Thoracic aorta (tissue), 2 donors: ENCODE measurements around the gene HNRNPA3. TPM values are rescaled to one million over a fixed set of nuclear protein-coding genes. Genes with fewer than 3 reads are reported as not detected.

Source experiments
- ATAC-seq: fragments of 150-250 bp; one replicate; pipeline ENCODE4 v1.8.0; 2017; ENCODE audit warnings: low read depth; ENCODE audit not compliant: insufficient number of reproducible peaks, low FRiP score
- DNase-seq: peaks from one replicate; pipeline ENCODE4 v3.0.0-alpha.2; 2020; ENCODE audit warnings: low spot score
- H3K27ac ChIP-seq, 2 donors: fragments of 200-600 bp; sonication (generic); 1 replicate in 1 of 2; 2 replicates in 1 of 2; pipeline ENCODE4 v1.5.1; 2016; ENCODE audit warnings: mild to moderate bottlenecking in 2 of 2, moderate library complexity in 2 of 2
- H3K27me3 ChIP-seq: fragments of 200-600 bp; sonication (generic); replicated peaks from 2 replicates; pipeline ENCODE4 v1.6.0; 2016; ENCODE audit warnings: mild to moderate bottlenecking; ENCODE audit not compliant: insufficient read depth
- H3K36me3 ChIP-seq: fragments of 200-600 bp; sonication (generic); one replicate; pipeline ENCODE4 v1.5.1; 2016
- H3K4me1 ChIP-seq, 2 donors: fragments of 200-600 bp; sonication (generic); 1 replicate in 1 of 2; 2 replicates in 1 of 2; pipeline versions ENCODE4 v1.5.1 to v1.6.0; 2016; ENCODE audit warnings: low read depth in 2 of 2, mild to moderate bottlenecking in 1 of 2; ENCODE audit not compliant: control insufficient read depth in 1 of 2
- H3K4me3 ChIP-seq: fragments of 200-600 bp; sonication (generic); 2 replicates; pipeline ENCODE4 v1.5.1; 2016; ENCODE audit warnings: mild to moderate bottlenecking
- H3K9me3 ChIP-seq: fragments of 200-600 bp; sonication (generic); 2 replicates; pipeline ENCODE4 v1.5.1; 2016
- total RNA-seq, 2 donors: library from RNA; depleted of rRNA; stranded (reverse); fragments of >200 nt; gene quantifications; one replicate each; pipeline versions ENCODE4 v1.1.0 to v1.2.3, GENCODE V29; 2016
- TF ChIP-seq, protein P1 (sequence below): fragments of 200-600 bp; sonication (generic); IDR thresholded peaks from one replicate; pipeline ENCODE4 v1.5.1; 2019; ENCODE audit warnings: antibody characterized with exemption

HNRNPA3 gene
- total RNA-seq, result 10 to 100 TPM; 60.1 to 98.4 TPM

DNA sequence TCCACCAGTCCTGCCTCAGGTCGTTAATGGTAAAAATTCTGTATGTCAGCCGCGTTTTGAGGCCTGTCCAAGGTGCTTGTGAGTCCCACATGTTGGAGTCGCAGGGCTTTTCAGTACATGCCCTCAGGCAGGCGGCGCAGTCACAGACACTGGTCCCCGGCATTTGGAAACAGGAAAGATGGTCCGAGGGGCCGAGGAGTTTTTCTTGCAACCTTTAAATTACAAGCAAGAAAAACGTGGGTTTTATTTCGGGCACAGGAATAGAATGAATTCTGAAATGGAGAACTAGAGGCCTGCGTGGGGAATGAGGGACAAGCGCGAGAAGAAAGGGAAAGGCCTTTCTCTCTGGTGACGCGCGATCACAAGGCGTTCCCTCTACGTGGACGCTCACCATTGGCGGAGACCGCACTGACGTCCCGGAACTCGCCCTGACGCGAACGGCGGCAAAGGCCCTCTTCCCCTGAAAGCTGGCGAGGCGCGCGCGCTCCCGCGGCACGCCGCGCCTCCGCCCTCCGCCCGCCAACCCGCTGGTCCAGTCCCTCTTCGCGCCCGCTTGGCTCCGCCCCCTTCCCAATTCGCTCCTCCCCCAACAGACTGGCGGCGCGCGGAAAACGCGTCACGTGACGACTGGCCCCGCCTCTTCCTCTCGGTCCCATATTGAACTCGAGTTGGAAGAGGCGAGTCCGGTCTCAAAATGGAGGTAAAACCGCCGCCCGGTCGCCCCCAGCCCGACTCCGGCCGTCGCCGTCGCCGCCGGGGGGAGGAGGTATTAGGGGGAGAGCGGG is at the start of gene HNRNPA3:
HNRNPA3 (plus strand) TSS at position 689 of the 785 bp plus-strand sequence; CDS start at position 695, 6 bp downstream.
- H3K27ac ChIP-seq, result peak within 1 kb of the TSS; percentile 100
- no peaks in the 10 kb centered on the region for H3K27me3 ChIP-seq
- DNase-seq (peak; percentile 92), ATAC-seq (peak; percentile 96)
- H3K4me1 ChIP-seq, result peaks cover 24 to 48% of the 10 kb centered on the region in 2 donors
- H3K36me3 ChIP-seq, result peaks cover 12% of the 10 kb centered on the region
- TF ChIP-seq, protein P1, sequence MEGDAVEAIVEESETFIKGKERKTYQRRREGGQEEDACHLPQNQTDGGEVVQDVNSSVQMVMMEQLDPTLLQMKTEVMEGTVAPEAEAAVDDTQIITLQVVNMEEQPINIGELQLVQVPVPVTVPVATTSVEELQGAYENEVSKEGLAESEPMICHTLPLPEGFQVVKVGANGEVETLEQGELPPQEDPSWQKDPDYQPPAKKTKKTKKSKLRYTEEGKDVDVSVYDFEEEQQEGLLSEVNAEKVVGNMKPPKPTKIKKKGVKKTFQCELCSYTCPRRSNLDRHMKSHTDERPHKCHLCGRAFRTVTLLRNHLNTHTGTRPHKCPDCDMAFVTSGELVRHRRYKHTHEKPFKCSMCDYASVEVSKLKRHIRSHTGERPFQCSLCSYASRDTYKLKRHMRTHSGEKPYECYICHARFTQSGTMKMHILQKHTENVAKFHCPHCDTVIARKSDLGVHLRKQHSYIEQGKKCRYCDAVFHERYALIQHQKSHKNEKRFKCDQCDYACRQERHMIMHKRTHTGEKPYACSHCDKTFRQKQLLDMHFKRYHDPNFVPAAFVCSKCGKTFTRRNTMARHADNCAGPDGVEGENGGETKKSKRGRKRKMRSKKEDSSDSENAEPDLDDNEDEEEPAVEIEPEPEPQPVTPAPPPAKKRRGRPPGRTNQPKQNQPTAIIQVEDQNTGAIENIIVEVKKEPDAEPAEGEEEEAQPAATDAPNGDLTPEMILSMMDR, result no peak
- H3K4me3 ChIP-seq, result peak within 1 kb of the TSS; percentile 97
- H3K9me3 ChIP-seq, result no peaks in the 10 kb centered on the region

DNA sequence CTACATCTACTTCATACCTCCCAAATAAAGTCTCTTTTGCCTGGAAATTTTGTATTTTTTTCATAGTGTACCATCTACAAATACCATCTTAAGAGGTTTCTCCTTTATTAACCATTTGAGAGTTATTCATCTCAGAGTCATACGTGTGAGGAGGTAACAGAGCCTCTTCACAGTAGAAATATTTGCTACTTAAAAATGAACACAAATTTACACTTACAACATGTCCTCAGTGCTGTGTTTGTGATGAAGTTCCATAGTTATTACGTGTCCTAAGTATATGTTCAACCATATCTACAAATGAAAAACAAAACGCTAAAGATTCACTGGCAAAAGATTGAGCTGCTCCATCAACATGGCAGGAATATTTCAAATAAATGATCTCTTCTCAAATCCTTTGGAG is 48.5 kb upstream of the HNRNPA3 start:
- peak overlapping the region; percentile 69 for H3K4me3 ChIP-seq
- no peaks in the 10 kb centered on the region for H3K36me3 ChIP-seq
- TF ChIP-seq, protein P1, result no peak

DNA sequence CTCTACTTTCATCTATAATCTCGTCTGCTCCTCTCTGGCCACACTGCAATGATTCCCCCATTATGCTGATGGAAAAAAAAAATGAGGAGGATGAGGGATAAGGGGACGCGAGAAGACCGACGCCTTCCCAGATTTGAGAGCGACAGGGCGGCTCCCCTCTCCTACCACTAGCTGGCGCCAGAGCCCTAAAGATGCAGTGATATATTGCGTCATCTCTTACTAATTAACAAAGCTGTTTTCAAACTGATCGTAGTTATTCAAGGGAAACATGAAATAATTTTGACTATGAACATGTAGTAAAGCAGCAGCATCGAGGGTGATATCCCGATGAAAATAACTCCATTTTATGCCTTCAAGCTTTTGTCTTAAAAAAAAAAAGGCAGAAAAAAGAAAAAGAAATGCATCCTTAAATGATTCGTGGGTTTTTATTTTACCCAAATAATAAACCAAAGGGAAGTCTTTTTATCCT is 48.0 kb upstream of the HNRNPA3 start:
- Histone ChIP-seq H3K36me3 (no peaks in the 10 kb centered on the region), H3K4me3 (peak overlapping the region; percentile 69), H3K4me1 (peaks cover 7 to 31% of the 10 kb centered on the region in 2 donors), H3K27ac (peak overlapping the region; percentile 90 to 97), H3K9me3 (no peaks in the 10 kb centered on the region), H3K27me3 (no peaks in the 10 kb centered on the region)
- TF ChIP-seq, protein P1, result peak; percentile 99
- DNase-seq (peak; percentile 53), ATAC-seq (peak; percentile 54)

More for the DNA sequence above, 48.5 kb upstream of the HNRNPA3 start:
- Histone ChIP-seq H3K9me3 (no peaks in the 10 kb centered on the region), H3K4me1 (peaks cover 7 to 31% of the 10 kb centered on the region in 2 donors), H3K27me3 (no peaks in the 10 kb centered on the region), H3K27ac (peak overlapping the region; percentile 90 to 97)
- DNase-seq (no peak), ATAC-seq (no peak)

DNA sequence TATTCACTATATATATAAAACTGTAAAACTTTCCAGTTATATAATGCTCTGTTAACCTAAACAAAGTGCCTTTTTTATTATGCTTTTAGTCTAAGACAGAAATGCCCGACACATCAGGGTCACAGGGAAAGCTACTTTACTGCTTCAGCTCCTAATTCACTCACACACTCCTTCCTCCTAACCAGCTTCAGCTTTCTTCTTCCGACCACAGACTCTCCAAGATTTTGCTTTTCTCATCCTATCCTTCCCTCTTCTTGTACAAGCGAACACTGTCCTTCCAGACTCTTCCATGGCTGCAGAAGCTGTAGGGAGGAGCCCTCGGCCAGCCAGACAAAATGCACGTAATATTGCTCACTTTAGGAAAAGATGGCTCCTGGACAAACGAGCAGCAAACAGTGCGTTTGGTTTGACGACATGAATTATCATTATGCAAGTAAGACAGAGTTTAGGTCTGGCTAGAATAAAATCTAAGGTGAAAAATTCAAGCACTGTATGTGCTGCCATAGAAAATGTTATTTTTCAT is 47.5 kb upstream of the HNRNPA3 start:
- Histone ChIP-seq H3K9me3 (no peaks in the 10 kb centered on the region), H3K27me3 (no peaks in the 10 kb centered on the region), H3K36me3 (no peaks in the 10 kb centered on the region), H3K4me1 (peaks cover 7 to 34% of the 10 kb centered on the region in 2 donors), H3K4me3 (peak overlapping the region; percentile 69), H3K27ac (peak overlapping the region; percentile 90 to 97)
- peak; percentile 40 for ATAC-seq
- TF ChIP-seq, protein P1, result no peak
- no peak for DNase-seq
